ENCODE measurements around the gene D2HGDH.
"Not testable (repeated sequence)": the region's sequence is repeated elsewhere in the genome, so short reads cannot be mapped to it uniquely, and the experiment has no call there.

Gene D2HGDH

DNA sequence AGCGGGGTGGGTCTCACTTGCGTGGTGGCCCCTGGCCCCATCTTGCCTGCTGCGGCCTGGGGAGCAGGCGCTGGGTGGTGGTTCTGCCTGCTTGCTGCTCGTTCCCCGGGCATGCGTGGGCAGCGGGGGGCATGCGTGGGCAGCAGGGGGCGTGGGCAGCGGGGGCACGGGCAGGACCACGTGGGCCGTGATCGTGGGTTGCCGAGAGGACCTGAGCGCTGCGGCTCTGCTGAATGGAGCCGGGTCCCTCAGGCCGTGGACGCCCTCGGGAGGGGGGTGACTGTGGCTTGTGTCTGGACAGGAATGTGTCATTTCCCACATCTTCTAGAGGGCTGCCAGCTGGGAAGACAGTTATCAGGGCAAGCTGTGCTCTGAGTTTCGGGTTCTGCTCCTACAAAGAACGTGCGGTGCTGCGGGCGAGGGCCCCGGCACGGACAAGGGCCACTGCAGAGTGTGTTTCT lies 33.9 kb downstream of the D2HGDH start:
- no peak for DNase-seq (ENCODE audit: low read depth, low spot score)

DNA sequence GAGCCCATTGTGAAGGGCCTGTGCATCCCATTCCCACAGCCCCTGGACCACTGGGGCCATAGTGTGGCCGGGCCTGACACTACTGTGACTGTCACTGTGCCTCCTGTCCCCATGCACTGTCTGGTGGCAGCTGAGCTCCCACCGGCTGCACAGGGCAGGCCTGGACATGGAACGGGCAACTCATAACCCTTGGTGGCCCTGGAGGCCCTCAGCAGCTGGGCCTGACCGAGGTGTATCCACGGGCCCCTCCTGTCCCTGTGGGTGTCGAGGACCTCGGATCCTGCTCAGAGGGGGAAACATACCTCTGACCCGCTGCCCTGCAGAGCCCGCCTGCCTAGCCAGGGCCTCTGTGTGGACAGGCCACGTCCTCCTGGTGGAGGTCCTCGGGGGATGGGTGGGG lies 34.4 kb downstream of the D2HGDH start:
- no peak for DNase-seq (ENCODE audit: low read depth, low spot score)

DNA sequence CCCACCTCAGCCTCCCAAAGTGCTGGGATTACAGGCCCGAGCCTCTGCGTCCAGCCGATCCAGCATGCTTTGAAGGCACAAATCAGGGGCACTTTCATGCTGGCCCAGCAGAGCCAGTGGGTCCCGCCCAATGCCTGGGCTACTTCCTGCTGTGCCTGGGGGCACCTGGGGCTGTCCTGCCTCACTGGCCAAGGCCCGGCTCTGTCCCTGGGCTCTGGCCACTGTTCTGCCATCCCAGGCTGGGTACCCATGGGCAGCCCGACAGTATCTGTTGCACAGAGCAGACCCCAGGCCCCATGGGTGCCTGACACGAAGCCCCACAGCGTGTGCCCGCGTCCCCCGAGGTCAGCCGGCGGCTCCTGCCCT lies 35.4 kb downstream of the D2HGDH start:
- no peak for DNase-seq (ENCODE audit: low read depth, low spot score)

DNA sequence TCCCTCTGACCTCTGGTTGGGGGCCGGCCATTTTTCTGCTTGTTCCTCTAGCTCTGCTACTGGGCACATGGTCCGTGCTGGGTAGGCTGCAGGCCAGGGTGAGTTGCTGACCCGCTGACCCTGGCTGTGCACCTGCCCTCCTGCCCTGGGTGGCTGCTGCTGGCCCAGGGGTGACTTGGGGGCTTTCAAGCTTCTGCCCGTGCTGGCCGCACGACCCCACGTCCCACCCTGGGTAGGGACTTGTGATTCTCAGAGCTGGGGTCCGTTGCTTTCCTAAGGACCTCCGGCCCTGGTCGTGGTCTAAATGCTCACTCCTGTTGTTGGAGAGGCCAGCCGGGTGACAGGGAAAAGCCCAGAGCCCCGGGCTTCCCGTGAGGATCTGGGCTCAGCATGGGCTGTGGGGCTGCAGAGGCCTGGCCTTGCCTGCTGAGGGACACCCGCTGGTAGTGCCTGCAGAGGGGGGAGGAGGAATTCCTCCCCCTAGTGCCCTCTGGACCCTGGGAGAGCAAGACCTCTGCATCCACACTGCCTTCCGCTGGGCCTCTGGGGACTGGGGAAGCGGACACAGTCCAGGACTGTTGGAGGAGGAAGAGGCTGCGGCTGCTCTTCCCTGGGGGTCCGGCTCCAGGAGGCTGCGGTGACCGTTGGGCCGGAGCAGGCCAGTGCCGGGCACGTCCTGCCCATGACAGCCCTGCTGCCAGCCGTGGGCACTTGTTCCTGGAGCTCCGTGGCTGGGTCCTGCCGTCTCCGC lies 35.9 kb downstream of the D2HGDH start:
- DNase-seq (ENCODE audit: low read depth, low spot score): no peak

DNA sequence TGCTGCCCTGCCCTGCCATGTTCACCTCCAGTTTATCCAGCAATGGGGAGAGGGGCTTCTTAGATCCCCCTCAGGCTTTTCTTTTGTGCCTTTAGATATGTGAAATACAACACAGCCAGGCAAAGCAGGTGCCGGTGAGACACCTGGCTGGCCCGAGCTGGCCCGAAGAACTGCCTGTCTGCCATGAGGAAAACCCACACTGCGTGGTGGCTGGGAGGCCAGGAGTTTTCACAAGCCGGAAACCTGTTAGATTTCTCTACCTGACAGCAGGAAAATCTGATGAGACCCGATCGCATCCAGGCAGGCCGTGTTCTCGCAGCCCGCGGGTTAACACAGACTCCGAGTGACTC lies 36.5 kb downstream of the D2HGDH start:
- DNase-seq (ENCODE audit: low read depth, low spot score): no peak

GRCh38 chr2:241771286-241772062 lies 37.0 kb downstream of the D2HGDH start:
- no peak for DNase-seq (ENCODE audit: low read depth, low spot score)

- DNase-seq (ENCODE audit: low read depth, low spot score): no peak
Observed at GRCh38 chr2:241772063-241772499, 37.7 kb downstream of the D2HGDH start.

DNA sequence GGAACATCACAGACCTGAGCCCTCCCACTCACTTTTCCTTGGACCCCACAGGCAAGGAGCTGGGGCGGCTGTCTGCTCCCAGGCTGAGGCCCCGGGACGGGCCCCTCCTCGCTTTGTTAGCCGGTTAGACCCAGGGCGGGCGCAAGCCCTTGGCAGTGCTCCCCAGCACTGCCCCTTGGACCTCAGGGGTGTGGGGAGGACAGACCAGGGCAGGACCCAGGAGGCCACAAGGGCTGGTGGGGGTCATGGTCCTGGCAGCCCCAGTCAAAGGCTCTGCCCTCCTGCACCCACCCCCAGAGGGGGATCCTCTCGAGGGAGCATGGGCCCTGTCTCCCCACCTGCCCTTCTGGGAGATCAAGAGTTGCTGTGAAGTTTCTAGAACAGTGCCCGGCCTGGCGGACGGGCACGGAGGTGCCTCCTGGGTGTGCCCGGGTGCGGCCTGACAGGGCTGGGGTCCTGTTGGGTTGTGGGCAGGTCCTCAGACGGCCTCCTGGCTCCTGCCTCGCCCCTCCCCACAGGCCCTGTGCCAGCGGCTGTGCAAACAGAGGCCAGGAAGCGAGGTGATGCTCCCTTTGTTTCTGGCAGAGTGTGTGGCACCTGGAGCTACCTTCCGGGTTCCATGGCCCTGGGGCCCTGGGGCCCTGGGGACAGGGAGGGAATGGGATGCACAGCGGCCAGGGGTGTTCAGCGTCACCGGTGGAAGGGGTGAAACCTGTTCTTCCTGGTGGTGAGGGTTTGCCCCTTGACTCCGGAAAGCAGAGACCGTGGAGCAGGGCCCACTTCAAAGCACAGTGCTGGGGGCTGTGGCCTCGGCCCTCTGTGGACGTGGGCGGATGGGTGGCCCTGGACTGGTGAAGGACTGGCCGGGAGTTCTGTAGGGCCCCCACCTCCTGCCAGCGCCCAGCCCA lies 39.3 kb downstream of the D2HGDH start:
- DNase-seq (ENCODE audit: low read depth, low spot score): no peak

- DNase-seq (ENCODE audit: low read depth, low spot score): no peak
Observed at GRCh38 chr2:241774419-241775222, 40.2 kb downstream of the D2HGDH start.

- no peak for DNase-seq (ENCODE audit: low read depth, low spot score)
Observed at GRCh38 chr2:241775223-241776177, 41.1 kb downstream of the D2HGDH start.

DNA sequence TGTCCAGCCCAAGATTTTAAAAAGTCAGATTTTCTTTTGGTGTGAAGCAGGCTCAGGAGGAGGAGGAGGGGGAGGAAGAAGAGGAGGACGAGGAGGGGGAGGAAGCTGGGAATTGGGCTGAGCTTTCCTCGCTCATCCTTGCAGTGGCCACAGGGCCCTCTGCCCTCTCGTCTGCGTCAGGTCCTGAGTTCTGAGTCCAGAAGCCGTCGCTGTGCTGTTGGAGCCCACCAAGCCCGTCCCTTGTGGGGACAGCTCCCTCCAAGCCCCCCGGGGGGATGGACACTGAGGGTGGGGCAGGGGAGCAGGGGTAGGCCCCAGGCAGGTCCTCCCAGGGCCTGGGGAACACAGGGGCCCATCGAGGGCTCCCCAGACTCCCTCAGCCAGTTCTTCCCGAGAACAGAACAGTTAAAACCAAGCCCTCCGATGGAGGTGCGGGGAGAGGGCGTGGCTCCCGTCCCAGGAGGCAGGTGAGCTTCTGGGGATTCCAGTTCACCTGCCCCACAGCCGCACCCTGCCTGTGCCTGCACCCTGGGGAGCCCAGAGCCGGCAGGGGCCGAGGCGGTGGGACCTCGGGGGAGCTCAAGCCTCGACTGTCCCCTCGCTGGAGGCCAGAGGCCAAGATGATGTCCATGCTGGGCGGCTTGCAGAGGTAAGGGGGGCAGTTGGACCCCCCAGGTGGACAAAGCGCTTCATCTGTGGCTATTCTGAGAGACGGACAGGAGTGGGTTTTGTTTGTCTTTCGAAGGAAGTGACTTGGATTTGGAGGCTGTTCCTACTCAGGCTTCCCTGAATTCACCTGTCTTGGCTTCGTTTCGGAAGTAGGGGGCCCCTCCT lies 42.1 kb downstream of the D2HGDH start, which contains the start of gene GAL3ST2:
Gene GAL3ST2 (plus strand): TSS at position 487 of the 834 bp plus-strand sequence. CDS start 134 bp downstream, at position 621.
- DNase-seq (ENCODE audit: low read depth, low spot score): no peak

GRCh38 chr2:241777170-241777685 lies 42.8 kb downstream of the D2HGDH start:
- DNase-seq (ENCODE audit: low read depth, low spot score): no peak

DNA sequence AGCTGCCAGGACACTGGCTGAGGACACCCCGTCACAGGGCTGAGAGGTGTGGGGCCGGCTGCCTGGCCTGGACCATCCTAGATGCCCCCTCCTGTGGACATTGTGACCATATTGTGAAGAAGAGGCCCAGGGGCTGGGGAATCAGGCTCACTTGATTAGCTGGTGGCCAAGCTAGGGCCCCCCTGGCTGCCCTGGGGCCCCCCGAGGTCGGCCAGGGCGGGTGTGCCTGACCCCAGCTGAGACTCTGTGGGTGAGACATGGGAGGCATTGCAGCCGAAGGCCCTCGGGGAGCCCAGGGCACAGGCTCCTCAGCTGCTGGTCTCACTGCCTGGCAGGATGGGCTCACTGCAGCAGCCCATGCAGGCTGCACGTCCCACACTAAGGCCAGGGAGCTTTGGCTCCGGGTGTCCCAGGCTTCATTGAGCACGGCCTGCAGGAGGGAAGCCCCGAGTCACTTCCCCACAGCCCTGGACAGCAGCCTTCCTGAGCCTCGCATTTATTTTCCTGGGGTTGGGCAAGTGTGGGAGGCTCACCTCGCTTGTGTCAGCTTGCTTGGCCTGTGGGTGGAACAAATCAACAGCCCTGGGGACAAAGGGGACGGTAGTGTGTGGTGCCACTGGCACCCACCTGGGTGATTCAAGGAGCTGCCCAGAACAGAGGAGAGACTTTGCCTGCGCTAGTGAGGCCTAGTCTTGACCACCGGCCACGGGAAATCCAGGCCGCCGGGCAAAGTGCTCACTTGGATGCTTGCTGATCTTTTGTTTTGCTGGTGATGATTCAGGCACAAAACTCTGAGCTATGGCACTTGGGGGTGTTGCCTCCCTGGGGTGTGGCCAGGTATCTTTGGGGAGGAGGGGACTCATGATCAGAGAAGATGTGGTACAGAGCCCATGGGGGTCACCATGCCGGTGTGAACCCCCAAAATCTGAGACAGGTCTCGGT lies 43.5 kb downstream of the D2HGDH start:
- DNase-seq (ENCODE audit: low read depth, low spot score): no peak

DNA sequence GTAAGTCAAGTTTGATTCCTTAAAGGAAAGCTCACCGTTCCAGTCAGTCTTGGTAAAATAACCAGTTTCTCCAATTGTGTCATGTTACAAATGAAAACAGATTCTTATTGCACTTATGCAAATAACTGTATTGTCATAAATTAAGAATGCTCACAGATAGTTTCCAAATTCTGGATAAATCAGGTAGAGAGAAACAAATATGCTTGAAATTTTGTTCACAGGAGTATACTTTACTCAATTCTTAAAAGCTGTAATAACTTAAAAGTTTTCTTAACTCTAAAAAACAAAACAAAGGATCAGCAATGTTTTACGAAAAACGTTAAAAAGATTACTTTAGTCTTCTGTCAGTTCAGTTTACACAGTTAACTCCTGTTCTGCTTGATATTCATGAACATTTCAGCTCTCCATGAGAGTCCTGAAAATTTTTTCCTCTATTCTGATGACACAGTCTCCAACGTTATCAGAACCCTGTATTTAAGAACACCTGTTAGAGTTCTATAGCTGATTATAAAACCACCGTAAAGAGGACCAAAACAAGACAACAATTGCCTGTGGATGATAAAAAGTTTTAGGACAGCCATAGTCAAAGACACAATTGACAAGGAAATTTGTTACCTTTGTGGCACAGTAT lies 46.6 kb downstream of the D2HGDH start:
- DNase-seq (ENCODE audit: low read depth, low spot score): no peak

DNA sequence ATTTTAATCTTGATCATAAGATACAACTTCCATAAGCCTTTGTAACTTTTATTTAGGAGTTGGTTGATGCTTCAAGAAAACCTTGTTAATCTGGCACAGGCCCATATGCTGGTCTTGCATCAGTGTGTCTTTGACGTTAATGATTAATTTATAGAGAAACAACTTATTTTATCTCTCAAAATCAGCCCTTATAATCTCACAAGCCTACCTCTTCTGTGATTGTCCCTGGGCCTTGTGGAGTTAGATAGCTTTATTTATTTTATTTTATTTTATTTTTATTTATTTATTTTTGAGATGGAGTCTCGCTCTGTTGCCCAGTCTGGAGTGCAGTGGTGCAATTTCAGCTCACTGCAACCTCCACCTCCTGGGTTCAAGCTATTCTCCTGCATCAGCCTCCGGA lies 47.6 kb downstream of the D2HGDH start:
- not testable (repeated sequence) for DNase-seq (ENCODE audit: low read depth, low spot score)

- no peak for DNase-seq (ENCODE audit: low read depth, low spot score)
Observed at GRCh38 chr2:241788135-241788534, 53.7 kb downstream of the D2HGDH start.

DNA sequence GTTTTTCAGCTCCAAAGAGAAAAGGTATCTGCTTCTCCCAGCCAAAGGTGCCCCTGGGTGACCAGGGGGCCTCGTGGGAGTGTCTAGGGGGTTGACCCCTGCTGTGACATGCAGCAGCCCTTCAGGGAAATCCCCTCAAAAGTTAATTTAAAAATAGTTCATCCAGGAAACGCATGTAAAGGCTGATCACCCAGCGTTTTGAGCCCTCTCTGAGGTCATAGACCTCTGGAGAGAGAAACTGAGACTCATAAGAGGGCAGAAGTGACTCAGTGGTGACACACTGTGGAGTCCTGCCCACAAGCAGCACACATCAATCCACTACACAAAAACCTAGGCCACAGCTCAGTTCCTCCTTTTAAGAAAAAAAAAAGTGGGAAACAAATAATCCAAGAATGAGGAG lies 54.1 kb downstream of the D2HGDH start:
- no peak for DNase-seq (ENCODE audit: low read depth, low spot score)

Data from activated naive CD8-positive, alpha-beta T cell treated with anti-CD3 and anti-CD28 coated beads, Interleukin-2, amount 50 U/mL, for 16 hours (primary cell).